ENCODE data around the gene TUBA3E. TPM values are rescaled to one million over a fixed set of nuclear protein-coding genes. Genes with fewer than 3 reads are reported as not detected.
"Not testable (repeated sequence)": the region's sequence is repeated elsewhere in the genome, so short reads cannot be mapped to it uniquely, and the experiment has no call there.

The TUBA3E gene
- total and polyA plus RNA-seq, 3 donors from 2014 or later = 129 to 386 (median 141) TPM

DNA sequence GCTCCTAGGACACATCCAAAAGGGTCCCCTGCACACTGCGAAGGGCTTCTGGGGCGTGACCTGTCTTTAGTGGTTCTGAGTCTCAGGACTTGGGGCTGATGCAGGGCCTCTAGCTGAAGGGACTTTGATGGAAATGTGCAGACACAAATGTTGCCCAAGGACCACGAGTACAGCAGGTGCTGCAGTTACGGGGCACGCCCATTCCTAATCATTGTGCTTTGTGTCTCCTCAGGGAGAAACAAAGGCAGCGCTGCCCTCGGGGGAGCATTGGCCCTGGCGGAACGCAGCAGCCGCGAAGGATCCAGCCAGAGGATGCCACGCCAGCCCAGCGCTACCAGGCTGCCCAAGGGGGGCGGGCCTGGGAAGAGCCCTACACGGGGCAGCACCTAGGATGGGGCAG lies 8.0 kb downstream of the TUBA3E start:
- no peaks in the 10 kb centered on the region for H3K9me3 ChIP-seq
- H3K36me3 ChIP-seq (ENCODE audit: low read depth, missing control alignments) = no peaks in the 10 kb centered on the region
- intact Hi-C loops (cut with DNase I; ENCODE audit: low total_unique reads) = no loop called here
- TF ChIP-seq, protein P1, sequence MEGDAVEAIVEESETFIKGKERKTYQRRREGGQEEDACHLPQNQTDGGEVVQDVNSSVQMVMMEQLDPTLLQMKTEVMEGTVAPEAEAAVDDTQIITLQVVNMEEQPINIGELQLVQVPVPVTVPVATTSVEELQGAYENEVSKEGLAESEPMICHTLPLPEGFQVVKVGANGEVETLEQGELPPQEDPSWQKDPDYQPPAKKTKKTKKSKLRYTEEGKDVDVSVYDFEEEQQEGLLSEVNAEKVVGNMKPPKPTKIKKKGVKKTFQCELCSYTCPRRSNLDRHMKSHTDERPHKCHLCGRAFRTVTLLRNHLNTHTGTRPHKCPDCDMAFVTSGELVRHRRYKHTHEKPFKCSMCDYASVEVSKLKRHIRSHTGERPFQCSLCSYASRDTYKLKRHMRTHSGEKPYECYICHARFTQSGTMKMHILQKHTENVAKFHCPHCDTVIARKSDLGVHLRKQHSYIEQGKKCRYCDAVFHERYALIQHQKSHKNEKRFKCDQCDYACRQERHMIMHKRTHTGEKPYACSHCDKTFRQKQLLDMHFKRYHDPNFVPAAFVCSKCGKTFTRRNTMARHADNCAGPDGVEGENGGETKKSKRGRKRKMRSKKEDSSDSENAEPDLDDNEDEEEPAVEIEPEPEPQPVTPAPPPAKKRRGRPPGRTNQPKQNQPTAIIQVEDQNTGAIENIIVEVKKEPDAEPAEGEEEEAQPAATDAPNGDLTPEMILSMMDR (IDR thresholded peaks at IDR 0.05) = no peak
- TF ChIP-seq POLR2A (IDR thresholded peaks at IDR 0.05) = no peak
- 87 to 88% methylated on average over 15 of the region's 15 CpGs for WGBS, 2 donors
- no peaks in the 10 kb centered on the region for H3K27me3 ChIP-seq
- H3K27ac ChIP-seq = no peak overlapping the region
- DNase-seq = no peak
- no peak overlapping the region for H3K4me3 ChIP-seq
- no peaks in the 10 kb centered on the region for H3K4me1 ChIP-seq

DNA sequence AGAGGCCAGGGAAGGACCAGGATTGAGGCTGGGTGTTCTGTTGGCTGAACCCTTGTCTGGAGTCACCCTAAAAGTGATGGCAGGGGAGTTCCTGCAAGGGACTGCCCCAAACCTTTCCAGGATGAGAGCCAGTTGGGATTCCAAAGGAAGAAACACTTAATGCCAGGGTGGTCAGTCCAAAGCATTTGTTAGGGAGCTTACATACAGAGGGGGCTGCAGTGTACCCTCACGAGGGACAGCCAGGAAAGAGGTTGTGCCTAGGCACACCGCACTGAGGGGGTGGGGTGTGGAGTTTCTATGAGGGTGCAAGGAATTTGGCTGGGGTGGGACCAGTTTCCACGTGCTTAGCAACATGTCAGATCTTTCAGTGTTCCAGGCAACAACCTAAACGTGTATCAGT lies 9.3 kb downstream of the TUBA3E start:
- DNase-seq; H3K27ac ChIP-seq; H3K4me1 ChIP-seq; H3K9me3 ChIP-seq; H3K4me3 ChIP-seq; intact Hi-C loops (cut with DNase I; ENCODE audit: low total_unique reads); H3K27me3 ChIP-seq; H3K36me3 ChIP-seq (ENCODE audit: low read depth, missing control alignments): not testable (repeated sequence)
- WGBS, 2 donors = 70 to 72% methylated on average over 3 to 4 of the region's 4 CpGs

DNA sequence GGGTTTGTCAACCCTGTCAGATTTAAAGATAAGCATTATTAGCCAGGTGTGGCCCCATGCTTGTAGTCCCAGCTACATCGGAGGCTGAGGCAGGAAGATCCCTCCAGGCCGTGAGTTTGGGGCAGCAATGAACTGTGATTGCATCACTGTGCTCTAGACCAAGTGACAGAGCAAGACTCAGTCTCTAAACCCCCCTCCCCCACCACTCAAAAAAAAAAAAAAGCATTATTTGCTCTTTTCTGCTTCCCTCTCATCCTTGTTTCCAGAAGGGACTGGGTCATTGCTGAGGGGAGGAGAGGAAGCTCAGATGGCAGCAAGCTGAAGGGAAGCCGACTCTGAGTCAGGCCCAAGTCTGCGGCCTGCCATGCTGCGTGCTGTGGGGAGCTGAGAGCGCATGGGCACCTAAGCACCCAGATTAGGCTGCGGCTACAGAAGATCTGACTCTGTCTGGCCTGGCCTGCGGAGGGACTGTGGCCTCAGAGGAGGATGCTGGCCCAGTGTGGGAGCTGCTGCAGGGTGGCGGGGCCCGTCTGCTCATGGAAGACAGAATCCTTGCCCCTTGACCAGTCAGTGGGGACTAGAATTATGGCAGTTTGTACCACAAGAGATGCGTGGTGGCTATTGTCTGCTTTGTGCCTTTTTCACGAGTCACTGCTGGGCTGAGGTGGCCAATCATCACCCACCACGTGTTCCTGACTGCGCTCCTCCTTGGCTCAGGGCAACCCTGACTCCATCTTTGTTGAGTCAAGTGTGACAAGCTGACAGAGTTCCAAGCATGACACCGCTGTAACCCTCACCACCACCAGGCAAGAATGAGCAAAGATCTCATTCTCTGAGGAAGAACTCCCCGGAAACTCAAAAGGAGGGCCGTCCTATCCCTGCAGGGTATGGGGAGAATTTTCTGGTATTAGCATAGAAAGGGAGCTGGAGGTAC lies 10.1 kb downstream of the TUBA3E start:
- H3K4me3 ChIP-seq; H3K27me3 ChIP-seq; H3K27ac ChIP-seq; intact Hi-C loops (cut with DNase I; ENCODE audit: low total_unique reads); DNase-seq; H3K36me3 ChIP-seq (ENCODE audit: low read depth, missing control alignments); H3K9me3 ChIP-seq: not testable (repeated sequence)
- peaks cover 13% of the 10 kb centered on the region for H3K4me1 ChIP-seq
- 92 to 95% methylated on average over 11 to 17 of the region's 17 CpGs for WGBS, 2 donors

DNA sequence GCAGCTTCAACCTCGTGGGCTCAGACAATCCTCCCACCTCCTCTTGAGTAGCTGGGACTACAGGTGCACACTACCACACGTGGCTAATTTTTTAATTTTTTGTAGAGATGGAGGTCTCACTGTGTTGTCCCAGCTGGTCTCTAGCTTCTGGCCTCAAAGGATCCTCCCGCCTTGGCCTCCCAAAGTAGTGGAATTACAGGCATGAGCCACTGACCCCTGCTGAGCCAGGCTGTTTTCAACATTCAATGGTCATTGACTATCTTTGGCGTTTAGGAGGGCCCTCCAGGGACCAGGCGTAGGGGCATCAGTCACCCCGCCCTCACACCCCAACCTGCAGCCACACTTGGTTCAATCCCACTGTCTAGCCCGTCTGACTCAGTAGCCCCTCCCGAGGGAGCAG lies 11.0 kb downstream of the TUBA3E start:
- no peaks in the 10 kb centered on the region for H3K36me3 ChIP-seq (ENCODE audit: low read depth, missing control alignments)
- 82 to 88% methylated on average over 6 to 8 of the region's 8 CpGs for WGBS, 2 donors

DNA sequence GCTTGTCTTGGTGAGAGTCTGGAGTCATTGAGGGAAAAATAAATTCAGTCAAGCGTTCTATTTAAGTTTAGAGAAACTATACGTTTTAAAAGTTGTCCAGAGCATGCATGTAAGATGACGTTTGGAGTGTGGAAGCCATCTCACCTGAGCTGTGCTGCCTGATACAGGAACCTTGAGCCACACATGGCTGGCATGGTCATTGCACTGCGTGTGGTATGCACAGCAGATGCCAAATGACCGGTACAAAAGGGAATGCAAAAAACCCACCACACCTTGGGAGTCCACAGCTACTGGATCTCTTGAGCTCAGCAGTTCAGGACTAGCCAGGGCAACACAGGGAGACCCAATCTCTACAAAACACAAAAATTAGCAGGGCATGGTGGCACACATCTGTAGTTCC lies 11.8 kb downstream of the TUBA3E start:
- H3K36me3 ChIP-seq (ENCODE audit: low read depth, missing control alignments) = no peaks in the 10 kb centered on the region
- no peaks in the 10 kb centered on the region for H3K9me3 ChIP-seq
- DNase-seq = no peak
- H3K4me1 ChIP-seq = peaks cover 17% of the 10 kb centered on the region
- intact Hi-C loops (cut with DNase I; ENCODE audit: low total_unique reads) = no loop called here
- H3K27me3 ChIP-seq = no peaks in the 10 kb centered on the region
- H3K4me3 ChIP-seq = no peak overlapping the region
- WGBS, 2 donors = 83 to 91% methylated on average over 5 of the region's 5 CpGs
- no peak for TF ChIP-seq POLR2A (IDR thresholded peaks at IDR 0.05)
- TF ChIP-seq, protein P1 (IDR thresholded peaks at IDR 0.05) = no peak
- no peak overlapping the region for H3K27ac ChIP-seq

More for the DNA sequence above, 11.0 kb downstream of the TUBA3E start:
- no peak for DNase-seq
- no peak overlapping the region for H3K4me3 ChIP-seq
- no peaks in the 10 kb centered on the region for H3K27me3 ChIP-seq
- no peaks in the 10 kb centered on the region for H3K9me3 ChIP-seq
- intact Hi-C loops (cut with DNase I; ENCODE audit: low total_unique reads) = no loop called here
- H3K4me1 ChIP-seq = peaks cover 17% of the 10 kb centered on the region
- TF ChIP-seq, protein P1 (IDR thresholded peaks at IDR 0.05) = no peak
- TF ChIP-seq POLR2A (IDR thresholded peaks at IDR 0.05) = no peak
- H3K27ac ChIP-seq = no peak overlapping the region
